Activated CD8-positive, alpha-beta T cell treated with anti-CD3 and anti-CD28 coated beads, Interleukin-2, amount 10 ng/mL, durations not matched to agents 7 days and 5 days (primary cell): ENCODE data around the gene SUGCT. TPM values are rescaled to one million over a fixed set of nuclear protein-coding genes. Genes with fewer than 3 reads are reported as not detected.

Experiments used
- ATAC-seq: fragments of 150-1000 bp; cut with Tn5 transposase; one replicate; pipeline ENCODE4 v1.10.0; 2021; ENCODE audit warnings: moderate library complexity
- CTCF ChIA-PET: fragments of 350-600 bp; sonication (Branson Sonifier 250); formaldehyde crosslinking; loops from one replicate; lab custom pipeline; 2021; ENCODE audit warnings: antibody characterized with exemption; lab: Charles Lee
- POLR2A ChIA-PET: fragments of 350-600 bp; sonication (Branson Sonifier 250); formaldehyde crosslinking; loops from one replicate; lab custom pipeline; 2021; ENCODE audit warnings: antibody characterized with exemption; lab: Charles Lee
- DNase-seq: peaks from one replicate; pipeline ENCODE4 v3.0.0-alpha.2; 2020
- H3K27ac Mint-ChIP-seq: one replicate; pipeline ENCODE4 v1.8.0; 2021; ENCODE audit warnings: mild to moderate bottlenecking, mixed read lengths
- H3K27me3 Mint-ChIP-seq: one replicate; pipeline ENCODE4 v1.8.0; 2021; ENCODE audit warnings: low read depth, mixed read lengths
- H3K36me3 Mint-ChIP-seq: one replicate; pipeline ENCODE4 v1.8.0; 2021; ENCODE audit warnings: low read depth, mixed read lengths
- H3K4me1 Mint-ChIP-seq: one replicate; pipeline ENCODE4 v1.8.0; 2021; ENCODE audit warnings: low read depth, mixed read lengths
- H3K4me3 Mint-ChIP-seq: one replicate; pipeline ENCODE4 v1.8.0; 2021; ENCODE audit warnings: mild to moderate bottlenecking, mixed read lengths
- H3K9me3 Mint-ChIP-seq: one replicate; pipeline ENCODE4 v1.8.0; 2022; ENCODE audit warnings: mixed read lengths; ENCODE audit not compliant: insufficient read depth
- total RNA-seq, 2 experiments: library from RNA; stranded (reverse); gene quantifications; one replicate each; pipeline ENCODE4 v1.2.3, GENCODE V29; 2021

SUGCT gene
- total RNA-seq, 2 experiments from 2014 or later = 0.44 TPM; not detected in 1

- ATAC-seq (no peak), DNase-seq (no peak)
- no peak overlapping the region for H3K4me3 Mint-ChIP-seq
- no peaks in the 10 kb centered on the region for H3K36me3 Mint-ChIP-seq
- H3K4me1 Mint-ChIP-seq = no peaks in the 10 kb centered on the region
- ChIA-PET CTCF (no interaction called here), POLR2A (no interaction called here)
- no peaks in the 10 kb centered on the region for H3K9me3 Mint-ChIP-seq
- H3K27ac Mint-ChIP-seq = no peak overlapping the region
- H3K27me3 Mint-ChIP-seq = no peaks in the 10 kb centered on the region
These were observed 755.4 kb downstream of the SUGCT start for GRCh38 chr7:40890088-40890692.

- Mint-ChIP-seq H3K4me3 (no peak overlapping the region), H3K4me1 (no peaks in the 10 kb centered on the region), H3K27me3 (no peaks in the 10 kb centered on the region), H3K27ac (no peak overlapping the region), H3K36me3 (no peaks in the 10 kb centered on the region), H3K9me3 (no peaks in the 10 kb centered on the region)
- DNase-seq (no peak), ATAC-seq (no peak)
- POLR2A ChIA-PET = no interaction called here
- CTCF ChIA-PET = no interaction called here
These were observed 756.4 kb downstream of the SUGCT start for GRCh38 chr7:40891232-40891631.

GRCh38 chr7:40899151-40899550, 764.3 kb downstream of the SUGCT start:
- DNase-seq (no peak), ATAC-seq (no peak)
- ChIA-PET POLR2A (no interaction called here), CTCF (no interaction called here)
- Mint-ChIP-seq H3K4me3 (no peak overlapping the region), H3K36me3 (no peaks in the 10 kb centered on the region), H3K9me3 (peaks cover 10% of the 10 kb centered on the region), H3K4me1 (no peaks in the 10 kb centered on the region), H3K27me3 (no peaks in the 10 kb centered on the region), H3K27ac (no peak overlapping the region)

GRCh38 chr7:40899636-40900507, 765.1 kb downstream of the SUGCT start:
- peaks cover 10% of the 10 kb centered on the region for H3K9me3 Mint-ChIP-seq

GRCh38 chr7:40903872-40904271, 769.1 kb downstream of the SUGCT start:
- ChIA-PET CTCF (no interaction called here), POLR2A (no interaction called here)
- no peak for ATAC-seq
- Mint-ChIP-seq H3K36me3 (no peaks in the 10 kb centered on the region), H3K4me3 (no peak overlapping the region), H3K9me3 (peaks cover 6% of the 10 kb centered on the region), H3K27ac (no peak overlapping the region), H3K4me1 (no peaks in the 10 kb centered on the region), H3K27me3 (no peaks in the 10 kb centered on the region)
- no peak for DNase-seq

More at GRCh38 chr7:40899636-40900507, 765.1 kb downstream of the SUGCT start:
- Mint-ChIP-seq H3K27ac (no peak overlapping the region), H3K4me1 (no peaks in the 10 kb centered on the region), H3K4me3 (no peak overlapping the region), H3K27me3 (no peaks in the 10 kb centered on the region), H3K36me3 (no peaks in the 10 kb centered on the region)
- CTCF ChIA-PET = no interaction called here
- ATAC-seq (no peak), DNase-seq (no peak)
- POLR2A ChIA-PET = no interaction called here

- no peaks in the 10 kb centered on the region for H3K27me3 Mint-ChIP-seq
- ChIA-PET POLR2A (no interaction called here), CTCF (no interaction called here)
- H3K9me3 Mint-ChIP-seq = no peaks in the 10 kb centered on the region
- no peak overlapping the region for H3K27ac Mint-ChIP-seq
- DNase-seq (no peak), ATAC-seq (no peak)
- H3K36me3 Mint-ChIP-seq = no peaks in the 10 kb centered on the region
- H3K4me1 Mint-ChIP-seq = no peaks in the 10 kb centered on the region
- no peak overlapping the region for H3K4me3 Mint-ChIP-seq
These were observed 772.5 kb downstream of the SUGCT start for GRCh38 chr7:40907286-40907685.

GRCh38 chr7:40909346-40909980, 774.7 kb downstream of the SUGCT start:
- H3K4me3 Mint-ChIP-seq = no peak overlapping the region
- ChIA-PET POLR2A (no interaction called here), CTCF (no interaction called here)
- no peaks in the 10 kb centered on the region for H3K27me3 Mint-ChIP-seq
- DNase-seq = no peak
- no peak overlapping the region for H3K27ac Mint-ChIP-seq
- ATAC-seq = no peak
- H3K36me3 Mint-ChIP-seq = no peaks in the 10 kb centered on the region
- H3K9me3 Mint-ChIP-seq = no peaks in the 10 kb centered on the region
- no peaks in the 10 kb centered on the region for H3K4me1 Mint-ChIP-seq

Other genes starting within 250 kb of the SUGCT start
- gene CDK13, start 184.7 kb upstream of the SUGCT start, total RNA-seq = 10 to 100 TPM; 46.7 to 49.0 TPM
- 10 to 100 TPM; 34.2 to 35.1 TPM for gene MPLKIP, start 383 bp upstream of the SUGCT start, total RNA-seq